Right ventricle myocardium inferior (tissue), 1 donor: Measurements from ENCODE around the gene GPR158. TPM values are rescaled to one million over a fixed set of nuclear protein-coding genes. Genes with fewer than 3 reads are reported as not detected.

Experiments used
- ATAC-seq: fragments of 200-7000 bp; cut with Tn5 transposase; one replicate; pipeline ENCODE4 v1.9.1; 2020; ENCODE audit warnings: mild to moderate bottlenecking, moderate library complexity
- DNase-seq: peaks from one replicate; pipeline ENCODE4 v3.0.0; 2021; ENCODE audit errors: missing footprints
- intact Hi-C: fragments of 100-400 bp; cut with DNase I; formaldehyde crosslinking; loops from one replicate; pipeline ENCODE4 v1.11.0; 2022
- total RNA-seq: library from RNA; stranded (reverse); fragmentation: NEBNext Ultra II Directional; extraction: Animal tissue kit (Norgen Biotek cat#: 25700); gene quantifications from one replicate; pipeline ENCODE4 v1.2.1, GENCODE V29; 2021
- donor health status: DM: no; HTN: yes; CAD: no; lungs with severe emphysema.

GPR158 gene
- total RNA-seq, 1 donor from 2014 or later = not detected

GRCh38 chr10:25180801-25181200 lies 6.0 kb downstream of the GPR158 start:
- intact Hi-C loops = no loop called here
- DNase-seq (no peak), ATAC-seq (no peak)

- ATAC-seq = no peak
- intact Hi-C loops = no loop called here
- no peak for DNase-seq
Observed at GRCh38 chr10:25182636-25183035, 7.8 kb downstream of the GPR158 start.

- DNase-seq (no peak), ATAC-seq (no peak)
- intact Hi-C loops = no loop called here
Observed at GRCh38 chr10:25191162-25191895, 16.5 kb downstream of the GPR158 start.

- intact Hi-C loops = no loop called here
- ATAC-seq = no peak
- no peak for DNase-seq
Observed at GRCh38 chr10:25198151-25198550, 23.4 kb downstream of the GPR158 start.

- DNase-seq = no peak
- intact Hi-C loops = no loop called here
- no peak for ATAC-seq
Observed at GRCh38 chr10:25206693-25207414, 32.1 kb downstream of the GPR158 start.

- intact Hi-C loops = no loop called here
- DNase-seq = no peak
- no peak for ATAC-seq
Observed at GRCh38 chr10:25209618-25210017, 34.8 kb downstream of the GPR158 start.

- intact Hi-C loops = no loop called here
- DNase-seq (no peak), ATAC-seq (no peak)
Observed at GRCh38 chr10:25210265-25210664, 35.5 kb downstream of the GPR158 start.

- intact Hi-C loops = no loop called here
- ATAC-seq = no peak
- DNase-seq = no peak
Observed at GRCh38 chr10:25220156-25220555, 45.4 kb downstream of the GPR158 start.

GRCh38 chr10:25222085-25222660 lies 47.4 kb downstream of the GPR158 start:
- DNase-seq (no peak), ATAC-seq (no peak)
- intact Hi-C loops = no loop called here

- intact Hi-C loops = loop anchor here (2.0 kb wide), 1 partner anchor 114 kb away; no protein-coding TSS in a partner anchor
- ATAC-seq (no peak), DNase-seq (no peak)
Observed at GRCh38 chr10:25226775-25227682, 52.2 kb downstream of the GPR158 start.

- DNase-seq (no peak), ATAC-seq (no peak)
- intact Hi-C loops = no loop called here
Observed at GRCh38 chr10:25231751-25232150, 57.0 kb downstream of the GPR158 start.

GRCh38 chr10:25232204-25232603 lies 57.4 kb downstream of the GPR158 start:
- DNase-seq = no peak
- intact Hi-C loops = no loop called here
- no peak for ATAC-seq

- no peak for ATAC-seq
- intact Hi-C loops = no loop called here
- DNase-seq = no peak
Observed at GRCh38 chr10:25245165-25245564, 70.4 kb downstream of the GPR158 start.

- ATAC-seq = no peak
- intact Hi-C loops = no loop called here
- DNase-seq = no peak
Observed at GRCh38 chr10:25257646-25258045, 82.8 kb downstream of the GPR158 start.

- DNase-seq = no peak
- intact Hi-C loops = no loop called here
- ATAC-seq = no peak
Observed at GRCh38 chr10:25261110-25261509, 86.3 kb downstream of the GPR158 start.

- ATAC-seq = no peak
Observed at GRCh38 chr10:25261558-25261957, 86.8 kb downstream of the GPR158 start.

GRCh38 chr10:25263931-25264330 lies 89.1 kb downstream of the GPR158 start:
- DNase-seq = no peak
- ATAC-seq = no peak
- intact Hi-C loops = no loop called here

More at GRCh38 chr10:25261558-25261957, 86.8 kb downstream of the GPR158 start:
- intact Hi-C loops = no loop called here
- no peak for DNase-seq

- intact Hi-C loops = no loop called here
- no peak for DNase-seq
Observed at GRCh38 chr10:25278180-25278579, 103.4 kb downstream of the GPR158 start.

GRCh38 chr10:25280076-25280475 lies 105.3 kb downstream of the GPR158 start:
- DNase-seq (no peak), ATAC-seq (no peak)
- intact Hi-C loops = no loop called here

More at GRCh38 chr10:25278180-25278579, 103.4 kb downstream of the GPR158 start:
- ATAC-seq = no peak
